Lower leg skin (tissue), 3 donors: ENCODE results near the gene ALCAM.

Experiments used
- POLR2A ChIP-seq, 2 donors: fragments of 450-650 bp; IDR thresholded peaks; one replicate each; pipeline ENCODE4 v1.6.1; 2016 to 2017; ENCODE audit warnings: antibody characterized with exemption in 2 of 2, mild to moderate bottlenecking in 1 of 2, moderate library complexity in 1 of 2
- TF ChIP-seq, protein P1 (sequence below), 3 donors: fragments of 450-650 bp; IDR thresholded peaks; one replicate each; pipeline ENCODE4 v1.5.1; 2016; ENCODE audit warnings: antibody characterized with exemption in 3 of 3, mild to moderate bottlenecking in 3 of 3, moderate library complexity in 2 of 3

DNA sequence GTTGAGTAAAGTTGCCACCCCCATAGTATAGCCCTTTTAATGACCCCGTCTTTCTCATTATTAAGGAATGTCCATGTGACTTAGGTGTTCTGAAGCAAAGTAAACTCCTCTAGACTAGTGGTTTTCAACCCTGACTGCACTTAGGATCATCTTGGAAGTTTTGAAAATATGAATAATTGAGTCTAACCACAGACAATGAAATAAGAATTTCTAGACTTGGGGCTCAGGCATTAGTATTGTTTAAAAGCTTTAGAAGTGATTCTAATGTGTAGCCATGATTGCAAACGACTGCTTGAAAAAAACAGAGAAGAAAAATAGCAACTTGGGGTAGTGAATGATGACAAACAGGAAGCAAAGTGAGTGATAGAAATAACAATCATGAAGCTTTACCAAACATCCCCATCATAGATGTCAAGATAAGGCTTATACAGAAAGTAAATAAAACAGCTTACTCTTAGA lies 35.0 kb downstream of the ALCAM start:
- TF ChIP-seq POLR2A (IDR thresholded peaks at IDR 0.05): no peak
- TF ChIP-seq, protein P1, sequence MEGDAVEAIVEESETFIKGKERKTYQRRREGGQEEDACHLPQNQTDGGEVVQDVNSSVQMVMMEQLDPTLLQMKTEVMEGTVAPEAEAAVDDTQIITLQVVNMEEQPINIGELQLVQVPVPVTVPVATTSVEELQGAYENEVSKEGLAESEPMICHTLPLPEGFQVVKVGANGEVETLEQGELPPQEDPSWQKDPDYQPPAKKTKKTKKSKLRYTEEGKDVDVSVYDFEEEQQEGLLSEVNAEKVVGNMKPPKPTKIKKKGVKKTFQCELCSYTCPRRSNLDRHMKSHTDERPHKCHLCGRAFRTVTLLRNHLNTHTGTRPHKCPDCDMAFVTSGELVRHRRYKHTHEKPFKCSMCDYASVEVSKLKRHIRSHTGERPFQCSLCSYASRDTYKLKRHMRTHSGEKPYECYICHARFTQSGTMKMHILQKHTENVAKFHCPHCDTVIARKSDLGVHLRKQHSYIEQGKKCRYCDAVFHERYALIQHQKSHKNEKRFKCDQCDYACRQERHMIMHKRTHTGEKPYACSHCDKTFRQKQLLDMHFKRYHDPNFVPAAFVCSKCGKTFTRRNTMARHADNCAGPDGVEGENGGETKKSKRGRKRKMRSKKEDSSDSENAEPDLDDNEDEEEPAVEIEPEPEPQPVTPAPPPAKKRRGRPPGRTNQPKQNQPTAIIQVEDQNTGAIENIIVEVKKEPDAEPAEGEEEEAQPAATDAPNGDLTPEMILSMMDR (IDR thresholded peaks at IDR 0.05): no peak
